HepG2 (cell line): ENCODE results near the gene GLIPR1.

Source experiments
- CHD2 ChIP-seq: IDR thresholded peaks from 2 replicates; pipeline ENCODE4 v1.6.1; 2011; ENCODE audit warnings: low read depth, low read length, improper control_type of control experiment
- HDAC6 ChIP-seq: fragments of 200-600 bp; sonication (generic); IDR thresholded peaks from 2 replicates; pipeline ENCODE4 v1.7.0; 2017; ENCODE audit warnings: mild to moderate bottlenecking, antibody characterized with exemption, low read length, low read depth
- HNRNPL ChIP-seq: fragments of 200-400 bp; formaldehyde crosslinking; IDR thresholded peaks from 2 replicates; pipeline ENCODE4 v1.6.1; 2017; ENCODE audit warnings: mild to moderate bottlenecking, low read depth, low read length
- KAT8 ChIP-seq: IDR thresholded peaks from 2 replicates; pipeline ENCODE4 v1.6.1; 2016; ENCODE audit warnings: missing genetic modification reagents, missing compliant biosample characterization
- NR1H2 ChIP-seq: sonication (generic); formaldehyde crosslinking; IDR thresholded peaks from 2 replicates; pipeline ENCODE4 v1.8.1; 2022; ENCODE audit warnings: low read depth, missing genetic modification reagents, borderline replicate concordance
- PBX3 ChIP-seq: sonication (generic); formaldehyde crosslinking; IDR thresholded peaks from 2 replicates; pipeline ENCODE4 v1.8.1; 2023; ENCODE audit warnings: missing genetic modification reagents, inconsistent platforms, borderline replicate concordance
- SETDB1 ChIP-seq: sonication (generic); formaldehyde crosslinking; IDR thresholded peaks from 2 replicates; pipeline ENCODE4 v1.5.1; 2020; ENCODE audit warnings: missing genetic modification reagents, mild to moderate bottlenecking, borderline replicate concordance
- SMYD3 ChIP-seq: sonication (generic); formaldehyde crosslinking; IDR thresholded peaks from 2 replicates; pipeline ENCODE4 v1.8.1; 2023; ENCODE audit warnings: mild to moderate bottlenecking, missing genetic modification reagents
- SP1 ChIP-seq, 2 experiments: fragments of 450-650 bp in 1 of 2; sonication (generic) in 1 of 2; formaldehyde crosslinking in 1 of 2; IDR thresholded peaks; 2 replicates each; pipeline versions ENCODE4 v1.4.0 to v1.6.1; 2016 to 2020; ENCODE audit warnings: missing genetic modification reagents in 1 of 2
- SRF ChIP-seq: IDR thresholded peaks from 2 replicates; pipeline ENCODE4 v1.6.1; 2011; ENCODE audit warnings: mild to moderate bottlenecking, low read depth, low read length, moderate library complexity
- ZC3H13 ChIP-seq: sonication (generic); formaldehyde crosslinking; IDR thresholded peaks from 2 replicates; pipeline ENCODE4 v1.8.1; 2023; ENCODE audit warnings: mild to moderate bottlenecking, missing genetic modification reagents, moderate library complexity
- ZNF292 ChIP-seq: sonication (generic); formaldehyde crosslinking; IDR thresholded peaks from 2 replicates; pipeline ENCODE4 v1.8.1; 2022; ENCODE audit warnings: mild to moderate bottlenecking, low read depth, missing genetic modification reagents, borderline replicate concordance
- TF ChIP-seq, protein P1 (sequence below): sonication (generic); formaldehyde crosslinking; IDR thresholded peaks from 2 replicates; pipeline ENCODE4 v1.5.0; 2020; ENCODE audit warnings: mild to moderate bottlenecking, missing genetic modification reagents, moderate library complexity
- TF ChIP-seq, protein P2 (sequence below): IDR thresholded peaks from 2 replicates; pipeline ENCODE4 v1.6.1; 2012; ENCODE audit warnings: inconsistent platforms

GRCh38 chr12:75511116-75512048 lies 30.8 kb downstream of the GLIPR1 start, which contains the start of gene KRR1:
- TF ChIP-seq SP1 (IDR thresholded peaks at IDR 0.05) (no peak), SP1 (CRISPR knock-in tag; IDR thresholded peaks at IDR 0.05) (peak; percentile 81), HDAC6 (no peak; the same call in 1 of the 2 replicates), SRF (no peak), ZC3H13 (CRISPR knock-in tag) (peak; percentile 62; the same call in 1 of the 2 replicates), CHD2 (peak; percentile 58; the same call in 1 of the 2 replicates), HNRNPL (no peak), KAT8 (CRISPR knock-in tag) (peak; percentile 100), PBX3 (no peak), NR1H2 (CRISPR knock-in tag) (no peak), SETDB1 (CRISPR knock-in tag) (peak; percentile 57; the same call in 1 of the 2 replicates), ZNF292 (CRISPR knock-in tag) (no peak), SMYD3 (CRISPR knock-in tag) (peak; percentile 89; the same call in 1 of the 2 replicates)
- TF ChIP-seq, protein P1, sequence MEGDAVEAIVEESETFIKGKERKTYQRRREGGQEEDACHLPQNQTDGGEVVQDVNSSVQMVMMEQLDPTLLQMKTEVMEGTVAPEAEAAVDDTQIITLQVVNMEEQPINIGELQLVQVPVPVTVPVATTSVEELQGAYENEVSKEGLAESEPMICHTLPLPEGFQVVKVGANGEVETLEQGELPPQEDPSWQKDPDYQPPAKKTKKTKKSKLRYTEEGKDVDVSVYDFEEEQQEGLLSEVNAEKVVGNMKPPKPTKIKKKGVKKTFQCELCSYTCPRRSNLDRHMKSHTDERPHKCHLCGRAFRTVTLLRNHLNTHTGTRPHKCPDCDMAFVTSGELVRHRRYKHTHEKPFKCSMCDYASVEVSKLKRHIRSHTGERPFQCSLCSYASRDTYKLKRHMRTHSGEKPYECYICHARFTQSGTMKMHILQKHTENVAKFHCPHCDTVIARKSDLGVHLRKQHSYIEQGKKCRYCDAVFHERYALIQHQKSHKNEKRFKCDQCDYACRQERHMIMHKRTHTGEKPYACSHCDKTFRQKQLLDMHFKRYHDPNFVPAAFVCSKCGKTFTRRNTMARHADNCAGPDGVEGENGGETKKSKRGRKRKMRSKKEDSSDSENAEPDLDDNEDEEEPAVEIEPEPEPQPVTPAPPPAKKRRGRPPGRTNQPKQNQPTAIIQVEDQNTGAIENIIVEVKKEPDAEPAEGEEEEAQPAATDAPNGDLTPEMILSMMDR, result peak; percentile 24; the same call in 1 of the 2 replicates
- TF ChIP-seq, protein P2, sequence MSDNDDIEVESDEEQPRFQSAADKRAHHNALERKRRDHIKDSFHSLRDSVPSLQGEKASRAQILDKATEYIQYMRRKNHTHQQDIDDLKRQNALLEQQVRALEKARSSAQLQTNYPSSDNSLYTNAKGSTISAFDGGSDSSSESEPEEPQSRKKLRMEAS, result peak; percentile 93
